AG10803 (cell line): Measurements from ENCODE around the gene PAX7.

Experiments used
- DNase-seq: peaks from one replicate; pipeline ENCODE4 v3.0.0; 2010; ENCODE audit warnings: low read depth
- H3K4me3 ChIP-seq: 2 replicates; pipeline ENCODE4 v1.5.1; 2011; ENCODE audit warnings: mild to moderate bottlenecking, low read length, control low read depth
- TF ChIP-seq, protein P1 (sequence below): conservative IDR thresholded peaks from 2 replicates; pipeline ENCODE4 v1.5.1; 2011; ENCODE audit warnings: mild to moderate bottlenecking, low read length, control low read depth, inconsistent platforms

Gene PAX7

GRCh38 chr1:18597160-18598042 is 33.2 kb upstream of the PAX7 start:
- peak; percentile 29 for DNase-seq
- TF ChIP-seq, protein P1, sequence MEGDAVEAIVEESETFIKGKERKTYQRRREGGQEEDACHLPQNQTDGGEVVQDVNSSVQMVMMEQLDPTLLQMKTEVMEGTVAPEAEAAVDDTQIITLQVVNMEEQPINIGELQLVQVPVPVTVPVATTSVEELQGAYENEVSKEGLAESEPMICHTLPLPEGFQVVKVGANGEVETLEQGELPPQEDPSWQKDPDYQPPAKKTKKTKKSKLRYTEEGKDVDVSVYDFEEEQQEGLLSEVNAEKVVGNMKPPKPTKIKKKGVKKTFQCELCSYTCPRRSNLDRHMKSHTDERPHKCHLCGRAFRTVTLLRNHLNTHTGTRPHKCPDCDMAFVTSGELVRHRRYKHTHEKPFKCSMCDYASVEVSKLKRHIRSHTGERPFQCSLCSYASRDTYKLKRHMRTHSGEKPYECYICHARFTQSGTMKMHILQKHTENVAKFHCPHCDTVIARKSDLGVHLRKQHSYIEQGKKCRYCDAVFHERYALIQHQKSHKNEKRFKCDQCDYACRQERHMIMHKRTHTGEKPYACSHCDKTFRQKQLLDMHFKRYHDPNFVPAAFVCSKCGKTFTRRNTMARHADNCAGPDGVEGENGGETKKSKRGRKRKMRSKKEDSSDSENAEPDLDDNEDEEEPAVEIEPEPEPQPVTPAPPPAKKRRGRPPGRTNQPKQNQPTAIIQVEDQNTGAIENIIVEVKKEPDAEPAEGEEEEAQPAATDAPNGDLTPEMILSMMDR = peak; percentile 88

GRCh38 chr1:18599086-18599485 is 31.6 kb upstream of the PAX7 start:
- TF ChIP-seq, protein P1 = no peak
- DNase-seq = no peak
- no peak overlapping the region for H3K4me3 ChIP-seq

More at GRCh38 chr1:18597160-18598042, 33.2 kb upstream of the PAX7 start:
- no peak overlapping the region for H3K4me3 ChIP-seq

GRCh38 chr1:18599704-18600103 is 30.9 kb upstream of the PAX7 start:
- DNase-seq = no peak
- TF ChIP-seq, protein P1 = no peak

DNA sequence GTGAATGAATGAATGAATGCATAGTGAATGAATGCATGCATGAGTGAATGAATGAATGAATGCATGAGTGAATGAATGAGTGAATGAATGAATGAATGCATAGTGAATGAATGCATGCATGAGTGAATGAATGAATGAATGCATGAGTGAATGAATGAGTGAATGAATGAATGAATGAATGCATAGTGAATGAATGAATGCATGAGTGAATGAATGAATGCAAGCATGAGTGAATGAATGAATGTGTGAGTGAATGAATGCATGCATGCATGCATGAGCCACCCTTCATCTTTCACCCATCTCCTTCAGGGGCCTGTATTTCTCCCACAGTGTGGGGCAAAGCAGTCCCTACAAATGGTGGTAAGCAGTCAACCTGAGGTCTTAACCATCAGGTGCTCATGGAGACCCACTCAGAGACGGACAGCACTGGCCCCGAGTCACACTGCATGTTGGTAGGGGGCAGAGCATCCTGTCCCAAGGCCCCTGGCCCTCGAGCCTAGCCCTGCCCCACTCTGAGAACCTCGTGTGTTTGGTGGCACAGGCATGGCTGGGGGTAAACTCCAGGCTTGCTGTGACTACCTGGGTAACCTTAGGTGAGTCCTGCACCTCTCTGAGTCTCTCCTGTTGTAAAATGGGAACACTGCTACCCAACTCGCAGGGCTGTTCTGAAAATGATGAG is 28.0 kb upstream of the PAX7 start:
- H3K4me3 ChIP-seq = no peak overlapping the region
- no peak for DNase-seq
- TF ChIP-seq, protein P1 = no peak

More at GRCh38 chr1:18599704-18600103, 30.9 kb upstream of the PAX7 start:
- no peak overlapping the region for H3K4me3 ChIP-seq

DNA sequence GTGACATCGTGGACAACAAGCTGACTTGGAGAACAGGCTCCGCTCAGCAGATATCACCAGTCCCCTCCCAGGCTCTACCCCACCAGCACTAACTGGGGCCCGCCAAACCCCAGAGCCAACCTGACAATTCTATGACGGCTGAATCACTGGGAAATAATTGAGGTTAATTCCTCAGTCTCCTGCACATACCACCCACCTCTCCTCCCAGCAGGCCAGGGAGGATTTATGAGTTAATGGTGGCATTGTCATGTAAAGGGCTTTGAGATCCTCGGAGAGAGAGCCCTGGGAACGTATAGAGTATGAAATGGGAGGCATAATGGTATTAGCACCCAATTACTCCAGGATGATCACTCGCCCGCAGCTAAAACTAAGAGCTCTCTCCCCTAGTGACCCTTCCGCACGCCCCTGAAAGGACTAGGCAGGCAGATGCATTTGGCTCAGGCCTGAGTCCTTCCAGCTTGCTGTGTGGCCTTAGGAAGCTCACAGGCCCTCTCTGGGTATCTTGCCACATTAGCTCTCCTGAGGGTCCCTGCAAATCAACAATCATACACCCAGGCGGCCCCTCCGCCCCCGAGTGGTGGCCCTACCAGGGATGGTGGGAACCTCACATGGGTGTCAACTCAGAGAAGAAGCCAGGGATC is 27.3 kb upstream of the PAX7 start:
- no peak for DNase-seq
- no peak overlapping the region for H3K4me3 ChIP-seq
- TF ChIP-seq, protein P1 = no peak

DNA sequence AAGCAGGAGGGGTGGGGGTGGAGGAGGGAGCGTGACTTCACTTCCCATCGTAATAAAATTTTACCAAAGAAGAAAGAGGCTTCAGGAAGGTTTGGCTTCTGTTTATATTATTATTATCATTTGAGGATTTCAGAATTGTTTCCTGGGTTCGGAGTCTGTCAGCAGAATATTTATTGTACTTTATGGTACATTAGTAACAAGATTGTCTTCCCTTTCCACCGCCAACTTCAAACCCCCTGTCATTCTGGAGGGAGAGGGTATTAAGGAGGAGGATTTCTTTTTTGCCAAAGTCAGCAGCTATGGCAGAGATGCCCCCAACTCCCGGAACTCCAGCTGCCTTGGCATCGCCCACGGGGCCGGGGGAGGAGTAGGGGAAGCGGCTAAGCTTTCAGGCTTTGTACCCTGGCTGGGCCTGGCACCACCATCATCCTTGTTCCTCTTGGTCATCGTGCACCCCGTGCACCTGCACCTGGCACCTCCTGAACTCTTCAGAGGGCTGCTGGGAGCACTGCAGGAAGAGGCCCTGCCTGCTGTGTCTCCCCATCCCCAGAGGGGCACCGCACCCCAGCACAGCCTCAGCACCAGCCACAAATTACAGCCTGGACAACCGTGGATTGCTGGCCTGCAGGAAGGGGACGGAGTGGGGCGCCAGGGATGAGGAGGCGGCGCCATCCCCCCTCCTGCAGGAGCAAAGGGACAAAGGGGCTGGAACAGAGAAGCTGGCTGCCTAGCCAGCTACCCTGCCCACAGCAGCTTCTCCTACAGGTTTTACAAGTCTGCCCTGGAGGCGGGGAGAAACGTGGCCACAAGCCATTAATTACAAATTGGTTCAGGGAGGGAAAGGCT is 24.0 kb upstream of the PAX7 start:
- no peak overlapping the region for H3K4me3 ChIP-seq
- TF ChIP-seq, protein P1 = no peak
- DNase-seq = no peak
